Adrenal gland (tissue), 5 donors: Measurements from ENCODE around the gene AURKB.

ENCODE experiments used
- POLR2A ChIP-seq, 2 donors: fragments of 450-650 bp; IDR thresholded peaks; one replicate each; pipeline ENCODE4 v1.6.1; 2017; ENCODE audit warnings: antibody characterized with exemption in 2 of 2, mild to moderate bottlenecking in 2 of 2, moderate library complexity in 1 of 2
- TF ChIP-seq, protein P1 (sequence below), 6 experiments: fragments of 450-650 bp in 4 of 6; fragments of 200-600 bp in 2 of 6; sonication (generic) in 1 of 6; IDR thresholded peaks; 1 replicate in 5 of 6; 2 replicates in 1 of 6; pipeline versions ENCODE4 v1.5.1 to v1.8.0; 2016 to 2021; ENCODE audit warnings: antibody characterized with exemption in 6 of 6, mild to moderate bottlenecking in 2 of 6, moderate library complexity in 1 of 6
- donor health status: DM: no; HTN: no; CAD: no.

DNA sequence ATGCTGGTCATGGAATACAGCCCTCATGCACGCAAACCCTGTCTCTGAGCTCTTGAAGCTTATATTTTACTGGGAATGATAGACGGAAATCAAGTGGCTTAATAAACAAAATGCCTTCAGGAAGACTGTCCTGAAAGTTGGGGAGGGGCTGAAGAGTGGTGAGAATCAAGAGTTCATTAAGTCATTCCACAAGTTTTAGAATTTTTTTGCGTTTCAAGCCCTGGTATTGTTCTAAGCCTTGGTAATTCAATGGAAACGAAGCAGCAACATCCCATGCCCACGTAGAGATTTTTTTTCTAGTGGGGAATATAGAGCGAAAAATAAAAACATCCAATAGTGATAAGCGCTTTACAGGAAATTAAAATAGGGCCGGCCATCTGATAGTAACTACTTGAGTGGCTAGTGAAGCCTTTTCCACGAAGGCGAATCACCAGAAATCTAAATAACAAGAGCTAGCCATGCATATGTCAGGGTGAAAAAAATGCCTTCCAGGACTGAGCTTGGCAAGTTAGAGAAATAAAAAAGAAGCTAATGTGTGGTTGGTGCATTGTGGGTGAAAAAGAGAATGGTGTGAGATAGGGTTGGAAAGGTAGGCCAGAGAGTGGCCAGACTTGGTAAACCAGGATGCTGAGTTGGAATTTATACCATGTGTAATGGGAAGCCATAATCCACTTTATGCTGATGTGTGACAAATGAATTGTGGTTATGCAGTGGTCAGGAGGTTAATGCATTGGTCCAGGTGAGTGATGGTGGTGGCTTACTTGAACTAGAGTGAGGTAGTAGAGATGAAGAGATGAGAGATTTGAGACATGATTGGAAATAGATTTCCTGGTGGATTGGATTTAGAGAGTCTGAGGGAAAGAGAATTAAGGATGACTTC, 39.5 kb upstream of the AURKB start:
- TF ChIP-seq POLR2A (IDR thresholded peaks at IDR 0.05): no peak
- TF ChIP-seq, protein P1, sequence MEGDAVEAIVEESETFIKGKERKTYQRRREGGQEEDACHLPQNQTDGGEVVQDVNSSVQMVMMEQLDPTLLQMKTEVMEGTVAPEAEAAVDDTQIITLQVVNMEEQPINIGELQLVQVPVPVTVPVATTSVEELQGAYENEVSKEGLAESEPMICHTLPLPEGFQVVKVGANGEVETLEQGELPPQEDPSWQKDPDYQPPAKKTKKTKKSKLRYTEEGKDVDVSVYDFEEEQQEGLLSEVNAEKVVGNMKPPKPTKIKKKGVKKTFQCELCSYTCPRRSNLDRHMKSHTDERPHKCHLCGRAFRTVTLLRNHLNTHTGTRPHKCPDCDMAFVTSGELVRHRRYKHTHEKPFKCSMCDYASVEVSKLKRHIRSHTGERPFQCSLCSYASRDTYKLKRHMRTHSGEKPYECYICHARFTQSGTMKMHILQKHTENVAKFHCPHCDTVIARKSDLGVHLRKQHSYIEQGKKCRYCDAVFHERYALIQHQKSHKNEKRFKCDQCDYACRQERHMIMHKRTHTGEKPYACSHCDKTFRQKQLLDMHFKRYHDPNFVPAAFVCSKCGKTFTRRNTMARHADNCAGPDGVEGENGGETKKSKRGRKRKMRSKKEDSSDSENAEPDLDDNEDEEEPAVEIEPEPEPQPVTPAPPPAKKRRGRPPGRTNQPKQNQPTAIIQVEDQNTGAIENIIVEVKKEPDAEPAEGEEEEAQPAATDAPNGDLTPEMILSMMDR (IDR thresholded peaks at IDR 0.05): no peak
